HG02840 (cell line): Measurements from ENCODE around the gene FNDC10.

ENCODE experiments used
- ATAC-seq: cut with Tn5 transposase; IDR thresholded peaks from one replicate; pipeline ENCODE4 v1.9.1; 2021; ENCODE audit warnings: mild to moderate bottlenecking, moderate library complexity, moderate number of reproducible peaks; ENCODE audit not compliant: unreplicated experiment, low FRiP score

Gene FNDC10

GRCh38 chr1:1617516-1617915 lies 17.6 kb upstream of the FNDC10 start:
- no peak for ATAC-seq

GRCh38 chr1:1616838-1617237 lies 16.9 kb upstream of the FNDC10 start:
- no peak for ATAC-seq

- ATAC-seq: peak; percentile 10
These were observed 16.3 kb upstream of the FNDC10 start for GRCh38 chr1:1616045-1616790.

DNA sequence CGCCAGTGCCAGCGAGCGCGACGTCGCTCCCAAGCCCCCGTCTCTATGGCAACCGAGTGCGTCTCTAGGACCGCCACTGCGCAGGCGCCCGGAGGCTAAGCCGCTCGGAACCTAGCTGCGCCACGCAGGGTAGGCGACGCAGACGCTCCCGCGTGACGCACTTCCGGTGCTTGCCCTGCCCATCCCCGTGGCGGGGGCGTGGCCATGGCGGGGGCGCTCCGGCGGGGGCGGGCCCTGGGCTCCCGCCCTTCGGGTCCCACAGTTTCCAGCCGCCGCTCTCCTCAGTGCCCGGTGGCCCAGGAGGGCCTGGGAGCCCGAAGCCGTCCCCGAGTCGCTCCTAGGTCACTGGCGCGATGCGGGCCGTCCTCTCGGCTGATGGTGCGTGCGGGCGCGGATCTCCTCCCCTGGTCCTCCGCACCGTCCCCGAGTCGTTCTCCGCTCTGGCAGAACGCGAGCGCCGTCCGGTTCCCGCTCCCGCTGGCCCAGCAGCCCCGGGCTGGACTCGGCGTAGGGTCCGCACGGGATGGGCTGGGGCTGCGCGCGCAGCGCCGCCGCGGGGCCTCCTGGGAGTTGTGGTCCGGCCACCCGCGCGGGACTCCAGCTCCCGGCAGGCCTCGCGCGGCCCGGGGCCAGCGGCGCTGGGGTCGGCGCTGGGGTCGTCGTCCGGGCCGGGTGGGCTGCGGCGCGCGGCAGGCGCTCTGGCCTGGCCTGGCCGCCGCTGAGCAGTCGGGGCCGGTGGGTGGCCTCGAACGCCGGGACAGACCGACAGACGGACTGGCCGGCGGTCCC lies 15.5 kb upstream of the FNDC10 start, which contains the start of gene MIB2:
Gene MIB2 (plus strand): TSS at position 245 of the 789 bp plus-strand sequence. CDS start 7,953 bp downstream, outside the sequence.
- peak; percentile 82 for ATAC-seq

GRCh38 chr1:1614954-1615255 lies 15.0 kb upstream of the FNDC10 start:
- ATAC-seq: no peak

GRCh38 chr1:1614204-1614953 lies 14.4 kb upstream of the FNDC10 start:
- ATAC-seq: no peak

GRCh38 chr1:1613509-1614082 lies 13.7 kb upstream of the FNDC10 start:
- ATAC-seq: no peak

GRCh38 chr1:1612104-1612400 lies 12.1 kb upstream of the FNDC10 start:
- ATAC-seq: no peak

- ATAC-seq: no peak
These were observed 10.9 kb upstream of the FNDC10 start for GRCh38 chr1:1610796-1611195.

DNA sequence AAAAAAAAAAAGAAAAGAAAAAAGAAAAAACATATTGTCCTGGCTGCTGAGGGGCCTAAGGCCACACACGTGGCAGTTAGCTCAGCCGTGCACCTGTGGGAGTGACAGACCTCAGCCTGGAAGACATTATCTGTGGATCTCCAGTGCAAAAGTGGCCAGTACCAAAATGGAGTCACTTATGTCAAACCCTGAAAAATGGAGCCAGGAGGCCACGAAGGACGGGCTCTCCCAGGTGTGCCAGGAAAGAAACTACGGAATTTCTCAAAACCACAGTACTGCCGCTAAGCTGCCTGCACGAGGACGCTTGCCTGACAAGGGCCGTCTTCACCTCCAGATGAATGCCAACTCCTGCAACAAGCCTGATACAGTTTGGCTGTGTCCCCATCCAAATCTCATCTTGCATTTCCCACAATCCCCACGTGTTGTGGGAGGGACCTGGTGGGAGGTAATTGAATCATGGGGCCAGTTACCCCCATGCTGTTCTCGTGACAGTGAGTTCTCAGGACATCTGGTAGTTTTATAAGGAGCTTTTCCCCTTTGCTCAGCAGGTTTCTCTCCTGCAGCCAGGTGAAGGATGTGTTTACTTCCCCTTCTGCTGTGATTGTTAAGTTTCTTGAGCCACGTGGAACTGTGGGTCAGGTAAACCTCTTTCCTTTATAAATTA lies 10.0 kb upstream of the FNDC10 start:
- no peak for ATAC-seq

DNA sequence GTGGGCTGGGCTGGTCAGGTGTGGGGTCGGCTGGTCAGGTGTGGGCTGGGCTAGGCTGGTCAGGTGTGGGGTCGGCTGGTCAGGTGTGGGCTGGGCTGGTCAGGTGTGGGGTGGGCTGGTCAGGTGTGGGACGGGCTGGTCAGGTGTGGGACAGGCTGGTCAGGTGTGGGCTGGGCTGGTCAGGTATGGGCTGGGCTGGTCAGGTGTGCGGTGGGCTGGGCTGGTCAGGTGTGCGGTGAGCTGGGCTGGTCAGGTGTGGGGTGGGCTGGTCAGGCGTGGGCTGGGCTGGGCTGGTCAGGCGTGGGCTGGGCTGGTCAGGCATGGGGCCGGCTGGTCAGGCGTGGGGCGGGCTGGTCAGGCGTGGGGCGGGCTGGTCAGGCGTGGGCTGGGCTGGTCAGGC lies 6.3 kb upstream of the FNDC10 start:
- ATAC-seq: no peak

DNA sequence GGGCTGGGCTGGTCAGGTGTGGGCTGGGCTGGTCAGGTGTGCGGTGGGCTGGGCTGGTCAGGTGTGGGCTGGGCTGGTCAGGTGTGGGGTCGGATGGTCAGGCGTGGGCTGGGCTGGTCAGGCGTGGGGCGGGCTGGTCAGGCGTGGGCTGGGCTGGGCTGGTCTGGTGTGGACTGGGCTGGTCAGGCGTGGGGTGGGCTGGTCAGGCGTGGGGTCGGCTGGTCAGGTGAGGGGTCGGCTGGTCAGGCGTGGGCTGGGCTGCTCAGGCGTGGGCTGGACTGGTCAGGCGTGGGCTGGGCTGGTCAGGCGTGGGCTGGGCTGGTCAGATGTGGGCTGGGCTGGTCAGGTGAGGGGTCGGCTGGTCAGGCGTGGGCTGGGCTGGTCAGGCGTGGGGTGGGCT lies 5.8 kb upstream of the FNDC10 start:
- no peak for ATAC-seq

GRCh38 chr1:1605034-1605591 lies 5.2 kb upstream of the FNDC10 start:
- ATAC-seq: no peak

GRCh38 chr1:1604374-1605033 lies 4.6 kb upstream of the FNDC10 start:
- no peak for ATAC-seq

DNA sequence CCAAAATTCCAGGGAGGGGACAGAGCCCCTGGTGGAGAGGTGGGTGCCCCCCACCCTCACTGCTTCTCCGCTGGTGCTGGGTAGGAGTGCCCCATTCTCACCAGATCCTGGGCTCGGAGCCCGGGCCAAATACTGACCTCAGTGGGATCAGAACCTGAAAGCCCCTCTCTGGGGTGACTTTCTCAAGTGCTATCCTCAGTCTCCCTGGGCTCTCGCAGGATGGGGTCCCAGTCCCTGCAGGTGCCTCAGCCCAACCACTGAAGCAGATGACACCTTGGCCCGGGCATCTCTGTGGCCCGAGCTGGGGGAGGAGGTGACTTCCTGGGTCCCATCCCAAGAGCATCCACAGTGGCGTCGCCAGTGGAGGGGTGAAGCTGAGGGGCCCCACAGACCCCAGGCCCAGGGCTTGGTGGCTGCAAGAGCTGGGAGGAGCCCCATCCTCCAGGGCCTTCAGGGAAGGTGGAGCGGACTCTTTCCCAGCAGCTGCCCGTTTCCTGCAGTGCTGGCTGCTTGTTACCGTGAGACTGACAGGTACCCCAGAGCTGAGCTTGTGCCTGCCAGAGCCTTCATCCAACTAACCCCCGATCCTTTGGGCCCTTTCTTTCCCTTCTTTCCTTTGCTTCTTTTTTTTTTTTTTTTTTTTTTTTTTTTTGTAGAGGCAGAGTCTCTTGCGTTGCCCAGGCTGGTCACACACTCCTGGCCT lies 3.9 kb upstream of the FNDC10 start:
- no peak for ATAC-seq

DNA sequence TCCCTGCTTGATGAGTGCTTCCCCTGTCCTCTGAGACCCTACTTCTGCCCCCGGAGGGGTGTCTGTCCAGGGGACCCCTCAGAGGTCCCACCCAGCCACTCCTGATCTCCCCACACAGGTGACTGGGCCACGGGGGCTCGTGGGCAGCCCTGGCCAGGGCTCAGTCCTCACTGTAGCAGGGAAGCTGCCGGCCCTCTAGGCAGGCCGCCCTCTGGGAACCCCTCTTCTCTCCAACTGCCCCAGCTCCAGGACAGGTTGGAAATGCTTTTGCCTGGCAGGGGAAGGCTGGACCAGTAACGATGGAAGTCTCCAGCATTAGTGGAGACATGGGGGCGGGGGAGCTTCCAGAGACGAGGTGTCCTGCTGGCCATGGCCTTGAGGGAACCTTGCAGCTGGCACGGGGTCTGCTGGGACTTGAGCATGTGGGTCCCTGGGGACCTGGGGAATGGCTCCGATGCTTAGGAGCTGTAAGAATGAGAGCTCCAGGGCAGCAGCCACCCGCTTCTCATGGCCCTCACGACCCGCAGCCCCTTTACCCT lies 3.1 kb upstream of the FNDC10 start:
- no peak for ATAC-seq

DNA sequence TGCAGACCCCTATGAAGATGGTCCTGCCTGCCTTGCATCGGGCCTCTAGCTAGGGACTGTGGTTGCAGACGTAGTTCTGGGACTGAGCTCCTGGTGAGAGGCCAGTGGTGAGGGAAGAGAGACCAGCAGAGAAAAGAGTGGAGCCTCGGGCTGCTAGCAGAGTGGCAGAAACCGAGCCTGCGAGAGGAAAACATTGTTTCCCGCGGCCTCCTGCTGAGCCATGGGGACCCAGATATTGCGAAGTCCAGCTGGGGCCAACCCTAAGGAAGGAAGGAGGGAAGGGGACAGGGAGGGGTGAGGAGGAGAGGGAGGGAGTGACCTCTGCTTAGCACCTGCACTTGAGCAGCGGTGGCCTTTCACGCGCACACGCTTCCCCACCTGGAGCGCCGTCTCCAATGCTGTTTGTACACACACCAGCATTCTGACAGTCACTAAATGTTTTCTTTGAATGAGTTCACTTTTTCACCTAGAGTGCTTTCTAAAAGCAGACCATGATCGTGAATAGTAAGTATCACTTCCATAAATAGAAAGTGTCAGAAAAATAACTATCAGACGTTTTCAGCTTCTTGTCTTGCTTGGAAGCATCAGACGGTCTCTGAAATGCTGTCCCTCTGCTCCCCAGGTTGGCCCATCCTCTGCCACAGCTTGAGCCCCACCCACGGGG lies 2.5 kb upstream of the FNDC10 start:
- no peak for ATAC-seq

- ATAC-seq: no peak
These were observed 1.8 kb upstream of the FNDC10 start for GRCh38 chr1:1601564-1602303.
